HG03025 (cell line): Measurements from ENCODE around the gene SLC46A3.
"Not testable (repeated sequence)": the region's sequence is repeated elsewhere in the genome, so short reads cannot be mapped to it uniquely, and the experiment has no call there.

Experiments used
- ATAC-seq: cut with Tn5 transposase; IDR thresholded peaks from one replicate; pipeline ENCODE4 v1.9.1; 2021; ENCODE audit warnings: mild to moderate bottlenecking, moderate library complexity; ENCODE audit not compliant: unreplicated experiment, low FRiP score

The SLC46A3 gene

GRCh38 chr13:28734906-28735305 lies 16.1 kb upstream of the SLC46A3 start:
- ATAC-seq: no peak

DNA sequence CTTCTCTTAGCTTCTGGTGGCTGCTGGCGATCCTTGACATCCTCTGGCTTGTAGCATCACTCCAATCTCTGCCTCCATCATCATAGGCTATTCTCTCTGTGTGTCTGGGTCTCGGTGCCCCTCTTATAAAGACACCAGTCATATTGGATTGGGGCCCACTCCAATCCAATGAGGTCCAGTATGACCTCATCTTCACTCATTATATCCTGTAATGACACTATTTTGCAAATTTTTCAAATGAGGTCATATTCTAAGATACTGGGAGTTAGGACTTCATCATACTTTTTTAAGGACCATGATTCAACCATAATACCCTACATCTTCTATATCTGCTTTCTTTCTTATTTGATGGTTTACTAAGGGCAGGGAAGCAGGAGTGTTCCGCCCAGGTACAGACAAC lies 12.0 kb upstream of the SLC46A3 start:
- ATAC-seq: no peak

DNA sequence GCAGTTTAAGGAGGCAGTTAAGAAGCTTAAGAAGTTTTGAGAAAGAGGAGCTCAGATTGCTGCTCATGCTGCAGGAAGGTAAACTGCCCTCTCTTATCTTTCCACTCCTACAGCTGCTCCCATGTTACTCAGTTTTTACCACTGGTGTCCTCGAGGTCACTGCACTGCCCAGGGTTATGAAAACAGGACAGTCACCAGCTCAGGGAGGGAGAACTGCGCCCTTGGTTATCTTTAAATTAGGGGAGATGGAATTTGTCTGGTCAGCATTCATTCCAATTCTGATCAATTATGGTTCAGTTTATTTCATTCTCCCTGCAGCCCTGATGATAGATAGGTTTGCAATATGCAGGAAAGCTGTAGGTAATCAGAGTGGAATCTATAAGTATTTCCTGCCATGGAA lies 10.8 kb upstream of the SLC46A3 start:
- no peak for ATAC-seq

DNA sequence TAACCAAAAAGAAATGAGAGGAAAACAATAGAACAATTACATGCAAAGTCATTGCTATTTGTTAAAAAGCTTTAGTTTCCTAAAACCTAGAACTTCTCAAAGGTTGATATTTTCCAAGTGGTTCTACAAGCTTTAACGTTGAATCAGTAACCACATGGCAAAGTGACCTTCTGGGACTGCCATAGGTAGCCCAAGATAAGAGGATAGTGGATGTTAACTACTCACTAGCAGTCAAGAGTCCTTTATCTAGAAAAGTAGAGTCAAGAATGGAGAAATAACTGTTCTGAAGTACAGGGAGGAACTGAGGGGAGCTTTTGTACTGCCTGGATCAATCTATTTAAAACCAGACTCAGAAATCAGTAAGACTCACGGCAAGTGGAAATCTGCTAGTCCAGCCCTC lies 9.9 kb upstream of the SLC46A3 start:
- no peak for ATAC-seq

DNA sequence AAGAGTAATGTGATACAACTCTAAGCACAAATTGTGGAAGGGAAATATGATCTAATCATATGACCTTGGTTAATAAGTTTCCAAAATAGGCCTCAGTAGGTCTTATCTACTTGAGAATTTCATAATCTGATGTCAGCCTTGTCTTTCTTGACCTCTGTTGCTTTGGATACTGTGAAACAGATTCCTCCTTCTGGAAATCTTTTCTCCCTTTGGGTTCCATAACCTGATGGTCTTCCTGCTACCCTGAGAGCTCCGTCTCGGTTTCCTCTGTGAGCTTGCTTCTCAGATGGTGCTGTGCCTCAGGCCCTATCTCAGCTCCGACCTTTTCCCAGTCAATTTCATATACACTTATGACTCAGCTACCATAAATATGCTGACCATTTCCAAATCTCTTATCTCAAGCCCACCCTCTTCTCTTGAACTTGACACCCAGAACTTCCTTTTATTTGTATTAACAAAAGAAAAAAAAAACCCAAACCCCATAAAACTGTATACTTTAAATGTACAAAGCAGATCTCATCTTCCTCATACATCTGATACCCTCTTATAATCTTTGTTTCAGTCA lies 6.4 kb upstream of the SLC46A3 start:
- ATAC-seq: no peak

DNA sequence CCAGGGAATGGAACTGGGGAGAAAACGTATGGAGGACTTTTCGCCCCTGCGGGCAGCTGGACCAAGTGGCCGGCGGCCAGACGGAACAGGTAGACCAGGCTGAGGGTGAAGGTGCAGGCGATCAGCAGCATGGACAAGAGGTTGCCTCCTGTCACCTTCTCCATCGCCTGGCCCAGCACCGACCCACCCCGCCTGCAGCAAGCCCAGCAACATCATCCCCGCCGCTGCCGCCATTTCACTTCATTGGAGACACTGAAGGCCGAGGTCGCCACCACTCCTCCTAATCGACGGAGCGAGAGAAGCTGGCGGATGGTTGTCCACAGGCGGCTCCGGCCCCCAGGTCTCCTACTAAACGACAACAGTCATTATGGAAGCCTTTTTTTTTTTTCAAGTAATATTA lies 5.0 kb upstream of the SLC46A3 start:
- no peak for ATAC-seq

DNA sequence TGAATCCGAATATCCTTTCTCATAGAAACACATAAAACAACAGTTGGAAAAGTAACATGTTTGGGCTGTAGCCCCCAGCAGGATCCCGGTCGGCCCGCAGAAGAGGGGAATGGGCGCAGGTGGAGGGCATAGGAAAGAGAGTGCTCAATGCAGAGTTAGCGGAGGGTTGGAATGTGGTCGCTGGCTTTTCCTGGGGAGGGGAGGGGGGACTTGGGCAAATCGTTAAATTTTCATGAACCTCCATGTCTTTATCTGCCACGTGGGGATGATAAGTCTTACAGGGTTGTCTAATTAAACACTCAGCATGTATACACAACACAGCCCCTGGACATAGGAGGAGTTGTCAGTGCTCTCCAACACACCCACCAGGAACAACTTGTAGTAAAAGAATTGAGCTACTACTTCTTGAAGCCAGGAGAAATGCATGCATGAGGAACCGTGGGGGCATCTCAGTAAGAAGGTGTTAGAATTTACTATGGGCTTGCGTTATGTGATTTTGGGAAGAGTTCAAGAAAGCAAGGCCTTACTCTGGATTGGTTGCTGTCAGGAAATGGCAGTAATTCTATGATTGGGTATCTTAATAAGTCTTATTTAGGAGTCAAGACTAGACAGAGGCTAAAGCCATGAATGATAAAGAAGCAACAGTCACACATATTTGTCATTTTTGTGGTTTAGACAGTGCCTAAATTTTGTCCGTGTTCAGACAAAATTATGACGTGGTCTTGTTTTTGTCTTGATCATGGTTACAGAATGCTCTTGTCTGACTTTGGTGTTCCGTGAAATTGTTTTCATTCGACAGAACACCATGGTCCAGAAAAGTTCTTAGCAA lies 671 bp upstream of the SLC46A3 start:
- peak; percentile 2 for ATAC-seq

DNA sequence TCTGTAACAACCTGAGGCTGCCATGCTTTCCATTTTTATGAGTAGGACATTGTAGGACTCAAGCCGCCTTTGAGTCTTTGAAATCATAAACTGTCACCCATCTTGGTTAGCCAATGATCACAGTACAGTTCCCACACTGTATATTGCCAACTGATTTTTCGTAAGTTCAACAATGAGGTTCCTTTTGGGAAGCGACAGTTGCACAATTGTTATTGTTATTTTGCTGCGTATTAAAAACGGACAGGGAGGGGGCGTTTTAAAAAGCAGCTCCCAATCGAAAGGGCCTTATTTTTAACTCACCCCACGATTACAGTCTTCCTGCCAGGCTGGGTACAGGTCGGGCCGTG lies 601 bp downstream of the SLC46A3 start:
- peak; percentile 1 for ATAC-seq

DNA sequence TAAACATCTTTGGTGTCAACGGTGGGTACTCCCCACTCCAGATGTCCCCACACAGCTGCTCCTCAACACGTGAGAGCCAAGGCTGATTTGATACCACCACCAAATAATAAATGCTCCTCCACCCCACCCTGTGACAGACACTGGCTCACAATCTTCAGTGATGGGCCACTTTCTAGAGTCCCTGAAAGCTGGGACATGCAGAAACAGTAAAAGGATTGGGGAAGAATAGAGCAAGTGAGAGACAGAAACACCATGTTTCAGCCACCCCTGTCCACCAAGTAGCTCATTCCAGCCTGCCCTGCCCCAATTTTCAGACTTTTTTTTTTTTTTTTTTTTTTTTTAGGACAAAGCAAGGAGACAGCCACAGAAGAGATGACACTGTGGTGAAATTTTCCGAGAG lies 1.6 kb downstream of the SLC46A3 start:
- no peak for ATAC-seq

GRCh38 chr13:28716511-28716910 lies 2.3 kb downstream of the SLC46A3 start:
- no peak for ATAC-seq

- no peak for ATAC-seq
These were observed 4.1 kb downstream of the SLC46A3 start for GRCh38 chr13:28714651-28715050.

- ATAC-seq: no peak
These were observed 8.6 kb downstream of the SLC46A3 start for GRCh38 chr13:28710161-28710560.

DNA sequence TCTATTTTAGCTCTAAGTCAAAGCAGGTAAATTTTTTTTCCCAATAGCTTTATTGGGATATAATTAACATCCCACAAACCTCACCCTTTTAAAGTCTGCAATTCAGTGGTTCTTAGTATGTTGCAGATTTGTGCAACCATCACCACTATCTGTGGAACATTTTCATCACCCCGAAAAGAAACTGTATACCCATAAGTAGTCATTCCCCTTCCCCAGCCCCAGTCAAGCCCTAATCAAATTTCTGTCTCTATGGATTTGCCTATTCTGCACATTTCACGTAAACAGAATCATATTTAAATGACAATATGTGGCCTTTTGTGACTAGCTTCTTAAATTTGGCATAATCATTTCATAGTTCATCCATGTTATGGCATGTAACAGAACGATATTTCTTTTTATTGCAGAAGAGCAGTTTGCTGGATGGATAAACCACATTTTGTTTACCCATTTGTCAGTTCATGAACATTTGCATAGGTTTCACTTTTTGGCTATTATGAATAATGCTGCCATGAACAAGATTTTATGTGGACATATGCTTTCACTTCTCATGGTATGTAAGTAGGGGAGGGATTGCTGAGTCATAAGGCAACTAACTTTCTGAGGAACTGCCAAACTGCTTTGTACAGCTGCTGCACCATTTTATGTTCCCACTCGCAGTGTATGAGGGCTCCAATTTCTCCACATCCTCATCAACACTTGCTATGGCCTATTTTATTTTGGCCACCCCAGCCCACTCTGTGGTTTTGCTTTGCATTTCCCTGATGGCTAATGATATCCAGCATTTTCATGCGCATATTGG lies 10.9 kb downstream of the SLC46A3 start:
- ATAC-seq: peak; percentile 95

DNA sequence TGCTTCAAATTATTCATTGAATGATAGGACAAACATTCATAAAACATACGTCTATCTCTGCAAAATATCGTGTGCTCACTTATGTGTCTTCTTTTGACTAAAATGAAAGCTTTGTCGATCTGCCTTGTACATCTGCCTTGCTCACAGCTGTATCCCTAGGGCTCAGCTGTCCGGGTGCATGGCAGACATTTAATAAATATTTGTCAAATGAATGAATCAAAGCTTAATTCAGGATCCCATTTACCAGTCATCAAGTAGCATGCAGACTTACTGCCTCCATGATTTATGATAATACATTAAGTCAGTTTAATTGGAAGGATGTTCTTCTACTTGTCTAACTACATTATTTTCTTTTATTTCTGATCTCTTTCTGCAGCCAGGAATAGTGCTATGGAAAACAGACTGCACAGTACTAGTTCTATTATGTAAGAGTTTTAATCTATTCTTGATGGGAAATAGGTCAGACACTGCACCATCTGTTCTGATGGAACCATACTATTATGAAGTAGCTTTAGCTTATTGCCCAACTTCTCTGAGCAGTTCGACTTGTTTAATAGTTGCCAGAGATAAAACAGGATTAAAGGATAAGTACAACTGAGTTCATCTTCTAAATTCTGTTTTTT lies 13.2 kb downstream of the SLC46A3 start:
- ATAC-seq: no peak

GRCh38 chr13:28704919-28705318 lies 13.9 kb downstream of the SLC46A3 start:
- ATAC-seq: no peak

- ATAC-seq: no peak
These were observed 14.5 kb downstream of the SLC46A3 start for GRCh38 chr13:28704282-28704681.

GRCh38 chr13:28699246-28699645 lies 19.5 kb downstream of the SLC46A3 start:
- ATAC-seq: no peak

DNA sequence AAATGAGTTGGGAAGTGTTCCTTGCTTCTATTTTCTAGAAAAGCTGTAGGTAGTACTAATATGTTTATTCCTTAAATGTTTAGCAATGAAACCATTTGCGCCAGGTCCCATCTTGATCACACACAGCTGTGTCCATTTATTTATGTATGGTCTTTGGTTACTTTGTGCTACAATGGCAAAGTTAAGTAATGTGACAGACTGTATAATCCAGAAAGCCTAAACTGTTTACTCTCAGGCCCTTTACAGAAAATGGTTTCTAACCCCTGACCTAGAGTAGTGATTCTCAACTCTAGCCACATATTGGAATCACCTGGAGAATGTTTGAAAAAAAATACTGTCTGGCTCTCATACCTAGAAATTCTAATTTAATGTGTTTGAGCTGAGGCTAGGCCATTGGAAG lies 21.3 kb downstream of the SLC46A3 start:
- no peak for ATAC-seq

GRCh38 chr13:28693605-28694491 lies 24.9 kb downstream of the SLC46A3 start:
- not testable (repeated sequence) for ATAC-seq

DNA sequence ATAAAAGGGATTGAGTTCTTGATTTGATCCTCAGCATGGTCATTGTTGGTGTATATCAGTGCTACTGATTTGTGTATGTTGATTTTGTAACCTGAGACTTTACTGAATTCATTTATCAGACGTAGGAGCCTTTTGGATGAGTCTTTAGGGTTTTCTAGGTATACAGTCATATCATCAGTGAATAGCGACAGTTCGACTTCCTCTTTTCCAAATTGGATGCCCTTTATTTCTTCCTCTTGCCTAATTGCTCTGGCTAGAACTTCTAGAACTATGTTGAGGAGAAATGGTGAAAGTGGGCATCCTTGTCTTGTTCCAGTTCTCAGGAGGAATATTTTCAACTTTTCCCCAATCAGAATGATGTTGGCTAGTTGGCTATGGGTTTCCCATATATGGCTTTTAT lies 32.9 kb downstream of the SLC46A3 start:
- no peak for ATAC-seq
